Activated CD4-positive, CD25-positive, alpha-beta regulatory T cell treated with anti-CD3 and anti-CD28 coated beads, Interleukin-2, amount 50 U/mL, for 24 hours (primary cell): Measurements from ENCODE around the gene TCEA3.

Experiments
- ATAC-seq, 2 donors: fragments of 150-1000 bp; cut with Tn5 transposase; one replicate each; pipeline ENCODE4 v1.10.0; 2021; ENCODE audit warnings: mild to moderate bottlenecking in 1 of 2, moderate library complexity in 1 of 2

Gene TCEA3

DNA sequence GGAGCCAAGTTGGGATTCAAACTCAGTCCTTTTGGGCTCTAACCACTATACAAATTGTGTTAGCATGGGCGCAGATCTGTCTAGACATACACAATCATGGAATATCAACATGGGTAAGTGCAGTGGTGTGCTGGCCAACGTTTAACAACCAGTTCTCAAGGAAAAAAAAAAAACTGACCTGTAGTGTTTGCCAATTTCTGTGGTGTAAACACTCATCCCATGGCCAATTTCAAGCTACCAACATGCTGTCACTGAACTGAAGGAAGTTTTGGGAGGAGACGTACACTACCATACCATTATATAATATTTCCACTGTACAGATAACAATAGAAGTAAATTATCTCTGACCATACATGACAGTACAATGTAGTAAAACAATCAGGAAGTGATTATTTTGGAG is 3.2 kb downstream of the TCEA3 start:
- ATAC-seq: no peak

DNA sequence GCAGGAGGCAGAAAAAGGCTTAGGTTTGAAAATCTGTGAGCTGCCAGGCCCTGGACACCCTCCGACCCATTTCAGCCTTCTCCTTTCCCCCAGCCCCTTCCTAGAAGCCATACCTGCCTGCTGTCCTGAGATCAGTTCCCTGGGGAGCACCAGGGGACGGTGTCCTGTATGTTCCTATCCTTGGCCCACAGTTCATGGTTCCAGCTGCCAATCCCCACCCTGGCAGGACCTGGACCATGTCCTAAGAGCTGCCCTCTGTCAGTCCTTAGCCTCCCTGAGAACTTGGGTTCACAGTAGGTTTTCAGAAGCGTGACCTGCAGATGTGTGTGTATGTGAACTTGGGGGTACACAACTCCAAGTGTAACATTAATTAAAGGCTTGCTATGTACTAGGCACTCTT is 3.8 kb downstream of the TCEA3 start:
- no peak for ATAC-seq

DNA sequence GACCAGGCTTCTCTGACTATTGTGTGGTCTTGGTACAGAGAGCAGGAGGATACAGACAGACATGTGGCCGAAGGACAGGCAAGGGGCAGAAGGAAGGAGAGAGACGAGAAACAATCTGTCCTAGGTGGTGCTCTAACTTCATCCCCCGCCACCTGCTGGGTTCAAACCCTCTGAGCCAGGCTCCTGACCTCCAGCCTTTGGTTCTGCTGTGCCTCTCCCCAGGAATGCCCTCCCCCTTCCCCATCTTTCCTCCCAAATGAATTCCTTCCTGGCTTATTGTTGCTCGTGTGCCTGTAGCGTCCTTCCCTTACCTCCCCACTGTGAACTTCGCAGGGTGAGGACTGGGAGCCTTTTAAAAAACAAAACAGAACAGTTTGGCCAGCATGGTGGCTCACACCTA is 5.4 kb downstream of the TCEA3 start:
- ATAC-seq: no peak

DNA sequence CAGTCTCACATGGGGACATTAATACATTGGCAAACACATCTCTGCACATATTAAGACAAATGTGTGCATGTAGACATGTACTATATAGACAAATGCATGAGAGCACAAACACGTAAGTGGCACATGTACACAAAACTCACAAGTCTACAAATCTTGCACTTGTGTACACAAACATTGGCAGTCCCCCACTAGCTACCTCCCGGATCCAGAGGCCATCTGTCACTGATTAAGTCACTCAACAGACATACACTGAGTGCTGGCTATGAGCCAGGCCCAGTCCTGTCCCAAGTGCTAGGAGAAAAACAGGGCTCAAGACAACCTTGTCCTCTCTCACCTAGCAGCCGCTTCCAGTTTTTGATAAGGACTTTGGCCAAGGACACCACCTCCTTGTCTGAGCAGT is 7.0 kb downstream of the TCEA3 start:
- no peak for ATAC-seq

DNA sequence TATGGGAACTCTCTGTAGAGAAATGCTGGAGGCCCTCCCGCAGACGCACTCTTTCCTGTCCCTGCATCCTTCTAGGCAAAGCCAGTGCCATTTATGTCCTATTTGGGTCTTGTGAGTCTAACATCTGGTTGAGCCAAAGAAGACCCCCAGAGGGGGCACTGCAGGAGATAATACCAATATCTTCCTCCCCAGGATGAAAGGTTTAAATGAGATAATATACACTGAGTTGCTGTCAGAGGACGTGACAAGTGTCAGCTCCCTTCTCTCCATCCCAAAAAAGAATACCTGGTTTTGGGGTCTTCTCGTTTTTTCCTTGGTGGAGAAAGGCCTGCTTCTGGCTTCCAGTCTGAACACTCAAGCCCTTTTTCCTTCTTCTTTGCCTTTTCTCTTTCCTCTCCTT is 7.6 kb downstream of the TCEA3 start:
- no peak for ATAC-seq

DNA sequence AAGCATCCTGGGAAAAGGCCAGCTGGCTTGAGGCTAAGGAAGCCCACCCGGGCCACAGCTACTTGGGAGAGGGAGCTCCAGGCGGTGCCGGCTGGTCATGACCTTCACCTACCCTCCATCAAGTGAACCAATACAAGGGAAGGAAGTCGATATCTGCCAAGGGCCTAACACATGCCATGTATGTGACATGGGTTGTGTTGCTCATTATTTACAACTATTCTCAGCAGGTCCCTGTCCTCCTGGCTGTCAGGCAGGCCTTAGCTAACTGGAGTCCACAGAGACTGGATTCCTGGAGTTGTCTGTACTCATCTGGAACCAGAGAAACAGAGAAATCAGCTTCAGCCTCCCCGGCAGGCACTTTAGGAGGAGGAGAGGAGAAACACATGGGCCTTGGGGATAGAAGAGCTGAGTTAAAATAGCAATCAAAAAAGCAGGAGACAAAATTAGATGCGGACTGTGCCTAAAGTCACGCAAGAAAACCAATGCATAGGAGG is 15.7 kb downstream of the TCEA3 start:
- ATAC-seq: no peak

DNA sequence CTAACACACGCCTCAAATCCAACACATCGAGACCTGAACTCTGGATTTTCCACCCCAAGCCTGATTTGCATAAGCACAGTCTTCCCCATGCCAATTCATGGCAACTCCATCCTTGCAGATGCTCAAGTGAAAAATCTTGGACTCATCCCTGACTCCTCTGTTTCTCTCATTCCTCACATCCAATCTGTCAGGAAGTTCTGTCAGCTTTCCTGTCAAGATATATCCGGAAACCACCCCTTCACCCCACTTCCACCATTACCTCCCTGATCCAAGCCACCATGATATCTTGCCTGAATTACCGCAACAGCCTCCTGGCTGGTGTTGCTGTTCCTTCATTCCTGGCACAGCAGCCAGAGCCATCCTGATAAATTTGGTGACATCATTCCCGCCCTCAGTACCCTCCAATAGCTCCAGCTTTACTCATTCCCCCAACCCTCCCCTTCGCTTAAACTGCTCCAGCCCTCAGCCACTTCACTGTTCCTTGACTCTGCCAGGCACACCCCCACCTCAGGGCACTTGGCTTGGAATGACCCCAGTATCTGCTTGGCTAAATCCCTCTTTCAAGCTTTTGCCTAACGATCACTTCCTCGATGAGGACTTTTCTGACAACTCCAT is 17.4 kb downstream of the TCEA3 start:
- ATAC-seq: no peak

DNA sequence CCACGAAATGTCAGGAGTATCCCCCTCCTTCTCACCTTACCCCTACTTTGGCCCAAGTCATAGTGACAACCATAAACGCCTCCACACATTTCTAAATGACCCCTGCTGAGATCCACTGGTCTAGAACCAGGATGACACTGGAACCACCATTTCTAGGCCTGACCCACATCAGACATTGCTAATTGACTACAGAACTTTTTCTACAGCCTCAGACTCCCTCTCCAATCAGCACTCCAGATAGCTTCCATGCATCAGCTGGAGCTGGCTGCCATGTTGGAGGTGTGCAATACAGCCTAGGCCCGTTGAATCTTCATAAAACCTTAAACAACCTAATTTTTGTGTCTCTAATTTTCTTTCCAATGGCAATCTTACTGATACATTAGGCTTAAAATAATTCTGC is 18.6 kb downstream of the TCEA3 start:
- ATAC-seq: no peak

DNA sequence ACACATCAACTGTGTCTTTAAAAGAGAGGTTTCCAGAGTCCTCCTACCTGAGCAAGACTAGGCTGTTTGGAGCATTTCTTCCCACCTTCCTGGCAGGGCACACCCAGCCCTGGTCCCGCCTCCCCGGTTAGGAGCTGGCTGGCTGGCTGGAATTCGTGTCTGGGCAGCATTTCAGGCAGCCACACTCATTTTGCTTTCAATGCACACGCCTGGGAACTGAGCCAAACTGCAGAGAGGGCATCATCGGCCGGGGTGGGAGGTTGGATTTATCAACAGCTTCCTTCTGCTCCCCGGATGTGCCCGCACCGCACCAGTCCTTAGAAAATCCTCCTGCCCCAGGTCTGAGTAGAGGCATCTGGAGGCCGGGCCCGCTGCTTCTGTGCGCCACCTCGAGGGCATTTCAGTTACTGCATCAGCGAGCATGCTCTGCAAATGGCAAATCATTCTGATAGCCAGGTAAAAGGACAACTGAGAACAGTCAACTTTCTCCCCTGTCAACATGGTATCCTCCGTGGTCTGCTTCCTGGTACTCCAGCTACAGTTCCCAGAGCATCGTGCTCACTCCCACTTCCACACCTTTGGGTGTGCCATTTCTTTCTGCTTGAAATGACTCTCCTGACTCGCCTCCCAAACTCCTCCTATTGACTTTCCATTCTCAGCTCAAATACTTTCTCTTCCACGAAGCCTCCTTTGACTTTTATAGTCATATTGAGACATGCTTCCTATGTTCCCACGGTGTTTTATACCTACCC is 20.6 kb downstream of the TCEA3 start:
- ATAC-seq: peak; percentile 84 to 91

DNA sequence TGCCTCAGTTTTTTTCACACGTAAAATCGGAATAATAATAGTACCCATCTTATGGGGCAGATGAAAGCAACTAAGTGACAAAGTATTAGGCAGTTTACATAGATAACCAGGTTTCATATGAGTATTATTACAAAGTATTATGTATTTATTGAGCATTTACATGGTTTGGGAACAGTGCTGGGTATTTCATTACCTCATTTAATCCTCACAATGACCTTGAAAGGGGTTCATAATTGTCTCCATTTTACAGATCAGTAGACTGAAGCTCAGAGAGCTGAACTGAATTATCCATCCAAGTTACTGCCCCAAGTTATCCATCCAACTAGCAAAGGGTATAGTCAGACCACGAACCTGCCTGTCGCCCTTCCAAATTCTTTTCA is 21.2 kb downstream of the TCEA3 start:
- ATAC-seq: no peak

DNA sequence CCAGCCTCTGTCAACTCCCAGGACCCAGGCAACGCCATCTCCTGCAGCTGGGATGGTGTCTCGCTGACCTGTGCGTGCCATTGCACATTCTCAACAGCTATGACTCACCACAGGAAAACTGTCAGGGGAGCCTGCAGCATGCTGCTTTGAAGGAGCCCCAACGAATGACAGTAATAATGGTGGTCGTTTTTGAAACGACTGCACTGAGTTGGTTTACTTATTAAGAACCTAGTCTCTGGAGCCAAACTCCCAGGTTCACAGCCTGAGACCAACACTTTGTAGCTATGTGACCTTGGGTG is 21.6 kb downstream of the TCEA3 start:
- ATAC-seq: no peak

DNA sequence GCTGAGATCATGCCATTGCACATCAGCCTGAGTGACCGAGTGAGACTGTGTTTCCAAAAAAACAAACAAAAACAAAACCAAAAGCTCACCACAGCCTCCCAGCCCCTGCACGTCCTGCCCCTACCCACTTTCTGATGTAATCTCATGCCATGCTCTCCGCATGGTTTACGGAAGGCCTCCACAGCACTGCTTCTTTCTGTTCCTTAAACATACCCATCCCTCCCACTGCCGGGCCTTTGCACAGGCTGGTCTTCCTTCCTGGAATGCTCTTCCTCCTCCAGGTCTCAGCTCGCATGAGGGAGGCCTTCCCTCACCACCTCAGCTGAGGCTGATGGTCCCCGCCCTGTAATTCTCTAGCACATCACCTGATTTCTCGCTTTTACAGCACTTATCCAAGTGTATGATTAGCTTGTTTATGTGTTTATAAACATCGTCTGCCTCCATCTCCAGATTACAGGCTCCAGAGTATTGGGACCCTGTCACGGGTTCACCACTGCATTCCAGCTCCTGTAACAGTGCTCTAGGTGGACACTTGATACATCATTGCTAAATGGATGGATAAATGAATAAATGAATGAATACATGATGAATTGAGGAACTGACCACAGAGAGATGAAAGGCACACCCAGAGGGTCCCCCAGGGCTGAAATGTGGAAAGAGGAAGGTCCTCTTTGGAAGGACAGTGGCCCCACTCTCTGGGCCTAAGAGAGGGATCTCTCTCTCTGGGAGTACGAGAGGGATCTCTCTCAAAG is 22.1 kb downstream of the TCEA3 start:
- ATAC-seq: no peak

DNA sequence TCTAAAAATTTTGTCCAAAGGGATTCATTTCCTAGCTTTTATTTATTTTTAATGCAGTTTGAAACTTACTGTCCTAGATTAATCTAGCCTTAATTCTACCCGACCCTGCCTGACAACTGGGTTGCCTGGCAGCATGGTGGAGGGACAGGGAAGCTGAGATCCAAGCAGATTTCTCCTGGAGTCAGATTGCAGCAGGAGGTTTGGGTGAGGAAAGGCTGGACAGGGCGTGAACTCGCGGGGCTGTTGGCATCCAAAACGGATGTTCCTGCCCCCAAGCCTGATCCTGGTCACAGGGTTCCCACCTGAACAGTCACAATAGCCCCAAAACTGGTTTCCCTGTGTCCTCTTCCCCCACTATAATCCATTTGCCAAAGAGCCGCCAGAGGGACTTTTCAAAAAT is 23.2 kb downstream of the TCEA3 start:
- ATAC-seq: no peak

DNA sequence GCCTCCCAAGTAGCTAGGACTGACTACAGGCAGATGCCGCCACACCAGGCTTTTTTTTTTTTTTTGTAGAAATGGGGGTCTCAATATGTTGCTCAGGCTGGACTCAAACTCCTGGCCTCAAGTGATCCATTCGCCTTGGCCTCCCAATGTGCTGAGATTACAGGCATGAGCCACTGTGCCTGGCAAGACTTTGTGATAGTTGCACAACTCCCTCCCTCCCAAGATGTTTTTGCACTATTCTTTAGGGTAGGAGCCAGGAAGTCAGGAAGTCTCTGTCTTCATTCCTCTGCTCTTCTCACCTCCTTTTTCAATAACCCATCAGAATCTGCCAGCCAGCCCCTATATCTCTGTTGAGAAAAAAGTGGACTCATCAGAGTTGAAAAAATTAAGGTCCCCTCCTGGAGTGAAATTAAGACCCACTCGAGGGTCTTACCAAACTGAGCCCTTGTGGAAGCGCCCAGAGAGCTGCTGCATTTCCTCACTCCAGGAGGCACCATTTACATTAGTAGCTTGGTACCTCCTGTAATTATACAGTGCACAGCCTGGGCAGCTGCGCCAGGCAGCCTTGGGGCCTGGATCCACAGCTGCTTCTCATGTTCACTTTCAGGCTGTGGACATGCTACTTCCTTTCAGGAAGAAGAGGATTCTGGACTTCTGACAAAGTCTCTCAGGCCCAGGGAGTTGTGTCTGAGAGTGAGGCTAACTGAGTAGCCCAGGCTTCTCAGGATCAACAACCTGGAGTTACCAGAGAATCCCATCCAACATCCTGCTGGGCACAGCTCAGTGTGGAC is 24.0 kb downstream of the TCEA3 start:
- no peak for ATAC-seq

DNA sequence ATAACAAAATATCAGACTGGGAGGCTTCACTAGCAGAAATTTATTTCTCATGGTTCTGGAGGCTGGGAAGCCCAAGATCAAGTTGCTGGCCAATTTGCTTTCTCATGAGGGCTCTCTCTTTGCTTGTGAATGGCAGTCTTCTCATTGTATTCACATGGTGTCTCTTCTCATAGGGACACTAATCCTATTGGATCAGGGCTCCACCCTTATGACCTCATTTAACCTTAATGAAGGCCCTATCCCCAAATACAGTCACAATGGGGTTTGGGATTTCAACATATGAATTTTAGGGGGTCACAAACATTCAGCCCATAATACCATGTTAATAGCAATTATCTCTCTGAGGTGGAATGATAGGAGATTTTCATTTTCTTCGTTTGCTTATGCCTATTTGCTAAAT is 25.3 kb downstream of the TCEA3 start:
- no peak for ATAC-seq

DNA sequence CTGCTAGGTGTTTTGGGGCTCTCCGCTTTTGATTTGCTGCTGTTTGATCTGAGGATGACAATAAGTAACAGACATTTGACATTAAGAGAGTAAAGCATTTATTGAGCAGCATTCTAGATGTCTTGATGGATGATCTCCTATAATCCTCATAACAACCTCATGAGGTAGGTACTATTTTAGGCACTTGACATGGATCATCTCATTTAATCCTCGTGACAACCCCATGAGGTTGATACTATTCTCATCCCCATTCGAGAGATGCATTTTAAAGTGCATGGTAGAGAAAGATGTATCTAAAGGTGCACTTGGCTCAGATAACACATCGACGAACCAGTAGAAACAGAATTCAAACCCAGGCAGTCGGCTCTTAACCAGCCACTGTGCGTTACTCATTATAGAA is 26.6 kb downstream of the TCEA3 start:
- ATAC-seq: no peak

DNA sequence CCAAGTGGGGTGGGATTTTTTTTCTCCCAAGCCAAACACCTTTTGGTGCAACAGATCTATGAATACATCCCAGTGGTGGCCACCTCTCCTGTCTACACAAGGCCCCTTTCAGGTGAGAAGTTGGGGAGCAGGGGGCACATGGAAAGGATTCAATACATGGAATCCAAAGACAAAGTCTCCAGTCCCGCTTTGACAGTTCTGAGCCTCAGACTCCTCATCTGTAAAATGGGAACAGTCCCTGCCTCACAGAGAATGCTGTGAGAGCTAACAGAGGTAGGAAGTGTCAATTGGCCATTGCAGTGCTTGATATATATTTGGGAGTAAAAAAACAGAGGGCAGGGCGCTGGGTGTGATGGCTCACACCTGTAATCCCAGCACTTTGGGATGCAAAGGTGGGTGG is 28.2 kb downstream of the TCEA3 start:
- ATAC-seq: no peak

DNA sequence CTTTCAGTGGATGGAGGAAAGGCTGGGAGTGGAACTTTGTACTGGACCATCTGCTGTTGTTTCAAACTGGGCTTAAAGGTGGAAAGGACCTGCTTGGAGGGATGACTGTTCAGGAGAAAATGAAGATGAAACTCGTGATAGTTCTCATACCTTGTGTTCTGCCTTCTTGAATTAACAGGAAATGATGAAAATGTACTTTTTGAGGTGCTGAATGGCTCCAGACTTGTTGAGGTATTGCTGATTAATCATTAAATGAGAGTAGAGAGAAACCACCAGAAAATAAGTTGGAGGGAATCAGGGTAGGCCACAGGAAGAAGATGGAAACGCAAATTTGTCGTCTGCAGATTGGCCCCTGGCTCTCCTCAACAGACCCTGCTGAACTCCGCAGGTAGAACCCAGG is 28.7 kb downstream of the TCEA3 start:
- no peak for ATAC-seq

DNA sequence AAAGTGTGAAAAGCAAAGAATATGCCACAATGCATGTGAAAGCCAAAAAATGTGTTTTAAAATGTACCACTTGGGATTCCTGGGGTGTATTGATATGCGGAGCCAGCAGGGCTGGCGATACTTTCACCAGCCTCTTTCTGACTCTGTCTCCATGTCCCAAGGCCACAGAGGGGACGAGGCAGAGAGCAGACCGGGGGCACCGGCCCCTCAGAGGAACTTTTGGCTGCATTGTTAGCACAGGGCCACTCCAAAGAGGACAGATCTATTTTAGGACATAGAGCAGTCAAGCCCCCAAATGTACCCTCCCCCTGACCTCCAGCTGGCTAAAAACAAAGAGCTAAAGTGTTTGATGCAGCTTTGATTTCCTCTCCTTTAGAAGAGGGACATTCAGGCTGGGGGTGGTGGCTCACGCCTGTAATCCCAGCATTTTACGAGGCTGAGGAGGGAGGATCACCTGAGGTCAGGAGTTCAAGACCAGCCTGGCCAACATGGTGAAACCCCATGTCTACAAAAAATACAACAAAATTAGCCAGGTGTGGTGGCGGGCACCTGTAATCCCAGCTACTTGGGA is 29.3 kb downstream of the TCEA3 start:
- ATAC-seq: no peak

DNA sequence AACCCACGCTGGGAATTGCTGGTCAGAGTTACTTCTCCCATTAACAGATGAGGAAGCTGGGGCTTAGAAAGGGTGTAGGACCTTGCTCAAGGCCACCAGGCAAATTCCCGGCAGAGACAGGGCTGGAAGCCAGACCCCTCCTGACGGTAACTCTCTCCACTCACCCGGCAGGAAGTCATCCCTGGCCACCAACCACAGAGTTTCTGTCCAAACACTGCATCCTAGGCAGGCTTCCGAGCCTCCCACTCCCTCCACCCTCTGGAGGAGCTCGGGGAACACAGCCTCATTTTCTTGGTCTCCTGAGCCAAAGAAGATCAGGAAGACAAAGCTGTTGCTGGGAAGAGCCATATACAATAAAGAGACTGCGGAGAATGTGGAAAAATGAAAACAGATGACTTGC is 29.9 kb downstream of the TCEA3 start:
- ATAC-seq: no peak

DNA sequence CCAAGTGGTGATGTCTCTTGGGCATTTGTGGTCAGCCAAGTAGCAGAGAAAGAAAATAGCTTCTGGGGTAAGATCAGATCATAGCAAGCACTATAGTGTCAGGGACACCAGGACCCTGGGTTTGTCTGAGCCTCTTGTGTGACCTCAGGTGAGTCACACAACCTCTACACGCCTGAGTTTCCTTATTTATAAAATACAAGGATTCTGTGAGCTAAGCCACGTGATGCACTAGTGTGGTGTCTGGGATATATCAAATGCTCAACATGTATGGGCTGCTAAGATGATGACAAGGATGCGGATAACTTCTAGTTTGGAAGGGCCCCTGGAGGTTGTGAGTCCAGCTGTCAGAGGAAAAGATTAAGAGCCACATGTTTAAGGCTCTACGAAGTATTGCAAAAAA is 30.4 kb downstream of the TCEA3 start:
- ATAC-seq: no peak

DNA sequence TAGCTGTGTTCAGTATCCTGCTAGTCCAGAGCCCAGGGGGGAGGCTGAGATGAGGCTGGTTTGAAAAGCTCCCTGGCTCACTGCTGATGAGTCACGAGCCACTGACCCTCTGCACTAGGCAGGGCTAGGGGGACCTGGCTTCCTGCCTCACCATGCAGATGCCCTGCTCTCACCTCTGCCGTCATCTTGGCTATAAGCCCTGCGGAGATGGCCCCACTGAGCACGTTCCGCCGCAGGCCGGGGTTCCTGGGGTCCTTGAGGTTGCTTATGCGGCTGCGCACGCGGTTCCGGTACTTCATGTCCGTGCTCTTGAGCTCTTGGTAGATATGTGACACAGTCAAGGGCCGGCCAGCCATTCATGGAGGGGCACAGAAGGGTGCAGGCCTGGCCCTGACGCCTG is 30.8 kb downstream of the TCEA3 start:
- ATAC-seq: no peak
